HepG2 (cell line): ENCODE measurements around the gene ANTKMT. TPM values are rescaled to one million over a fixed set of nuclear protein-coding genes. Genes with fewer than 3 reads are reported as not detected.
A peak's percentile ranks its signal among the peaks of the same experiment; 100 is the strongest.

ENCODE experiments used
- ATF3 ChIP-seq: sonication (generic); formaldehyde crosslinking; IDR thresholded peaks from 2 replicates; pipeline ENCODE4 v1.4.0; 2020; ENCODE audit warnings: missing genetic modification reagents
- ATM ChIP-seq: fragments of 450-650 bp; IDR thresholded peaks from 2 replicates; pipeline ENCODE4 v1.7.1; 2017; ENCODE audit warnings: mild to moderate bottlenecking, borderline replicate concordance
- FOXA1 ChIP-seq, 2 experiments: fragments of 450-650 bp in 1 of 2; sonication (generic) in 1 of 2; formaldehyde crosslinking in 1 of 2; IDR thresholded peaks; 2 replicates each; pipeline versions ENCODE4 v1.4.0 to v1.6.1; 2016 to 2020; ENCODE audit warnings: missing genetic modification reagents in 1 of 2
- GLI4 ChIP-seq: sonication (generic); formaldehyde crosslinking; IDR thresholded peaks from 2 replicates; pipeline ENCODE4 v1.5.1; 2020; ENCODE audit warnings: missing genetic modification reagents, mild to moderate bottlenecking, moderate library complexity, borderline replicate concordance
- HBP1 ChIP-seq: IDR thresholded peaks from 2 replicates; pipeline ENCODE4 v1.6.1; 2016; ENCODE audit warnings: low read depth, control low read depth
- KAT2B ChIP-seq: fragments of 150-350 bp; IDR thresholded peaks from 2 replicates; pipeline ENCODE4 v1.6.1; 2014; ENCODE audit warnings: low read depth, low read length, borderline replicate concordance
- KDM5B ChIP-seq: sonication (generic); formaldehyde crosslinking; IDR thresholded peaks from 2 replicates; pipeline ENCODE4 v1.4.0; 2020; ENCODE audit warnings: missing genetic modification reagents, mild to moderate bottlenecking, borderline replicate concordance
- MED8 ChIP-seq: sonication (generic); formaldehyde crosslinking; IDR thresholded peaks from 2 replicates; pipeline ENCODE4 v1.8.1; 2023; ENCODE audit warnings: mild to moderate bottlenecking, missing genetic modification reagents; ENCODE audit not compliant: insufficient replicate concordance
- MXD1 ChIP-seq: sonication (generic); formaldehyde crosslinking; IDR thresholded peaks from 2 replicates; pipeline ENCODE4 v1.4.0; 2020; ENCODE audit warnings: mild to moderate bottlenecking, missing genetic modification reagents
- NFYB ChIP-seq: sonication (generic); formaldehyde crosslinking; IDR thresholded peaks from 2 replicates; pipeline ENCODE4 v1.4.0; 2020; ENCODE audit warnings: missing genetic modification reagents
- PLSCR1 ChIP-seq: sonication (generic); formaldehyde crosslinking; IDR thresholded peaks from 2 replicates; pipeline ENCODE4 v1.5.0; 2020; ENCODE audit warnings: missing genetic modification reagents, mild to moderate bottlenecking, borderline replicate concordance
- PRDM10 ChIP-seq: sonication (generic); formaldehyde crosslinking; IDR thresholded peaks from 2 replicates; pipeline ENCODE4 v1.4.0; 2020; ENCODE audit warnings: low read depth, missing genetic modification reagents
- SOX6 ChIP-seq, 2 experiments: fragments of 450-650 bp in 1 of 2; sonication (generic) in 1 of 2; formaldehyde crosslinking in 1 of 2; IDR thresholded peaks; 2 replicates each; pipeline versions ENCODE4 v1.4.0 to v1.6.1; 2017 to 2020; ENCODE audit warnings: antibody characterized with exemption in 1 of 2, mild to moderate bottlenecking in 1 of 2, missing genetic modification reagents in 1 of 2
- STAG1 ChIP-seq: sonication (generic); formaldehyde crosslinking; IDR thresholded peaks from 2 replicates; pipeline ENCODE4 v1.4.0; 2020; ENCODE audit warnings: missing genetic modification reagents
- ZBTB44 ChIP-seq: sonication (generic); formaldehyde crosslinking; IDR thresholded peaks from 2 replicates; pipeline ENCODE4 v1.4.0; 2020; ENCODE audit warnings: missing genetic modification reagents
- ZBTB8A ChIP-seq: sonication (generic); formaldehyde crosslinking; IDR thresholded peaks from 2 replicates; pipeline ENCODE4 v1.4.0; 2020; ENCODE audit warnings: mild to moderate bottlenecking, low read depth, missing genetic modification reagents, borderline replicate concordance
- ZNF460 ChIP-seq: sonication (generic); formaldehyde crosslinking; IDR thresholded peaks from 2 replicates; pipeline ENCODE4 v1.5.1; 2020; ENCODE audit warnings: missing genetic modification reagents, mild to moderate bottlenecking, borderline replicate concordance
- ZNF597 ChIP-seq: sonication (generic); formaldehyde crosslinking; IDR thresholded peaks from 2 replicates; pipeline ENCODE4 v1.5.0; 2020; ENCODE audit warnings: missing genetic modification reagents
- polyA plus RNA-seq, 8 experiments: library from polyadenylated mRNA; depleted of rRNA in 3 of 8; stranded (reverse) in 7 of 8; unstranded in 1 of 8; fragments of >200 nt; fragmentation: Illumina TruSeq in 4 of 8; extraction: Trizol in 4 of 8; gene quantifications; 2 replicates each; pipeline versions ENCODE4 v1.2.1 to v1.2.3, GENCODE V29; 2011 to 2016; ENCODE audit warnings: low read depth in 4 of 8, missing spikeins in 1 of 8, mixed read lengths in 1 of 8; ENCODE audit not compliant: insufficient read depth in 1 of 8
- total RNA-seq, 5 experiments: library from RNA; depleted of rRNA; stranded (reverse); fragments of >200 nt; fragmentation: Illumina TruSeq; extraction: Trizol; gene quantifications; 2 replicates each; pipeline ENCODE4 v1.2.3, GENCODE V29; 2016; ENCODE audit warnings: low read depth in 1 of 5

The ANTKMT gene
- total and polyA plus RNA-seq, 2 of the 13 experiments (the other 11 are each of a cell fraction or from before 2014, with no cell fraction given) = 7.5 to 47.8 TPM

- TF ChIP-seq ZNF597 (CRISPR knock-in tag) (no peak), KDM5B (peak; percentile 51; the same call in 1 of the 2 replicates), FOXA1 (IDR thresholded peaks at IDR 0.05) (no peak), FOXA1 (CRISPR knock-in tag; IDR thresholded peaks at IDR 0.05) (no peak), HBP1 (CRISPR knock-in tag) (no peak), PLSCR1 (CRISPR knock-in tag) (no peak), SOX6 (IDR thresholded peaks at IDR 0.05) (no peak), SOX6 (CRISPR knock-in tag; IDR thresholded peaks at IDR 0.05) (no peak), NFYB (CRISPR knock-in tag) (no peak), STAG1 (CRISPR knock-in tag) (peak; percentile 48), PRDM10 (no peak), ZNF460 (CRISPR knock-in tag) (no peak), ZBTB8A (CRISPR knock-in tag) (no peak), ATM (no peak), KAT2B (no peak), ATF3 (CRISPR knock-in tag) (no peak), MED8 (CRISPR knock-in tag) (no peak), MXD1 (0 out of 2 replicates have a peak, but pooled peaks have one; percentile 60), ZBTB44 (CRISPR knock-in tag) (no peak), GLI4 (CRISPR knock-in tag) (no peak)
Observed at GRCh38 chr16:680967-681745, 39.8 kb upstream of the ANTKMT start (continued).
